Heart left ventricle (tissue), 16 donors: ENCODE data around the gene ATM. TPM values are rescaled to one million over a fixed set of nuclear protein-coding genes. Genes with fewer than 3 reads are reported as not detected.
"Not testable (repeated sequence)": the region's sequence is repeated elsewhere in the genome, so short reads cannot be mapped to it uniquely, and the experiment has no call there.

Experiments
- ATAC-seq, 4 donors: fragments of 200-7000 bp; cut with Tn5 transposase; one replicate each; pipeline ENCODE4 v1.9.1; 2020 to 2022; ENCODE audit warnings: moderate library complexity in 4 of 4, mild to moderate bottlenecking in 3 of 4, moderate number of reproducible peaks in 1 of 4
- DNase-seq, 5 donors: peaks; one replicate each; pipeline ENCODE4 v3.0.0-alpha.2; 2020
- H3K27ac ChIP-seq, 12 donors: fragments of 200-600 bp; sonication (generic) in 4 of 12; one replicate each; pipeline versions ENCODE4 v1.5.0 to v1.8.0; 2016 to 2022; ENCODE audit warnings: mild to moderate bottlenecking in 2 of 12
- H3K27me3 ChIP-seq, 9 donors: fragments of 200-600 bp; sonication (generic) in 2 of 9; one replicate each; pipeline versions ENCODE4 v1.5.1 to v1.8.0; 2016 to 2022; ENCODE audit warnings: mild to moderate bottlenecking in 3 of 9
- H3K36me3 ChIP-seq, 9 donors: fragments of 200-600 bp; sonication (generic) in 2 of 9; one replicate each; pipeline versions ENCODE4 v1.5.0 to v1.8.0; 2018 to 2022; ENCODE audit warnings: mild to moderate bottlenecking in 2 of 9
- H3K4me1 ChIP-seq, 12 donors: fragments of 200-600 bp; sonication (generic) in 4 of 12; one replicate each; pipeline versions ENCODE4 v1.5.0 to v1.8.0; 2016 to 2022; ENCODE audit warnings: mild to moderate bottlenecking in 3 of 12
- H3K4me3 ChIP-seq, 12 donors: fragments of 200-600 bp; sonication (generic) in 4 of 12; one replicate each; pipeline versions ENCODE4 v1.5.0 to v1.8.0; 2017 to 2022; ENCODE audit warnings: mild to moderate bottlenecking in 9 of 12, moderate library complexity in 4 of 12
- H3K9me3 ChIP-seq, 12 donors: fragments of 200-600 bp; sonication (generic) in 4 of 12; one replicate each; pipeline versions ENCODE4 v1.5.0 to v1.8.0; 2016 to 2022; ENCODE audit warnings: mild to moderate bottlenecking in 1 of 12
- POLR2A ChIP-seq, 2 donors: fragments of 450-650 bp; IDR thresholded peaks; one replicate each; pipeline ENCODE4 v1.6.1; 2017; ENCODE audit warnings: antibody characterized with exemption in 2 of 2, mild to moderate bottlenecking in 2 of 2, moderate library complexity in 2 of 2
- WGBS, 4 donors: extraction: QIAGEN DNeasy Blood & Tissue Kit in 2 of 4; methylation state at CpG; one replicate each; pipeline versions ENCODE4 v1.1.5 to v1.1.7; 2013 to 2018; 5-methylcytosine and 5-hydroxymethylcytosine counted together
- intact Hi-C, 10 donors: fragments of 100-400 bp; cut with DNase I; formaldehyde crosslinking; loops; one replicate each; pipeline versions ENCODE4 v1.11.1 to v1.14.2; 2022
- polyA plus RNA-seq, 2 donors: library from polyadenylated mRNA; stranded (reverse); fragments of 200-250 nt; gene quantifications; one replicate each; pipeline ENCODE4 v1.2.3, GENCODE V29; 2013
- total RNA-seq, 9 donors: library from RNA; depleted of rRNA in 2 of 9; stranded (reverse); fragments of >200 nt in 2 of 9; fragmentation: NEBNext Ultra II Directional in 3 of 9; extraction: Animal tissue kit (Norgen Biotek cat#: 25700) in 3 of 9; gene quantifications; one replicate each; pipeline versions ENCODE4 v1.1.0 to v1.2.4, GENCODE V29; 2016 to 2023
- TF ChIP-seq, protein P1 (sequence below), 12 donors: fragments of 200-600 bp; sonication (generic) in 4 of 12; IDR thresholded peaks; one replicate each; pipeline versions ENCODE4 v1.5.0 to v1.8.0; 2018 to 2022; ENCODE audit warnings: antibody characterized with exemption in 12 of 12, mild to moderate bottlenecking in 5 of 12
- donor health status: ischemic (EF 13 %, LVEDD 7.1; RV severe dilation, severe dysfunction).
- donor health status: healthy with polysubstance abuse.
- donor health status: DM: no; HTN: yes; CAD: no.
- donor health status: DM: no; HTN: no; CAD: no.
- donor health status: ischemic (EF 25% LVEDD 6.9; RV normal size, moderate dysfunction).
- donor health status: ischemic (EF 25% LVEDD 5.7; RV mildly dilated, moderate dysfunction).
- donor health status: healthy.
- donor health status: DM: yes; HTN: yes; CAD: no.
- donor health status: ischemic (EF 35%, LVEDD 5.7; RV mildly dilated, moderate dysfunction).
- donor health status: nonischemic (EF 11% LVEDD 7.7; RV severe dilation, severe dysfunction).
- donor health status: DM: yes; HTN: yes; CAD: no.
- donor health status: PGD.
- donor health status: ischemic (EF 29% LVEDD 5.4; RV normal size, mild dysfunction).
- donor health status: nonischemic (EF 23%, LVEDD 6.1; RV moderate dilation, normal function).

Gene ATM
- total and polyA plus RNA-seq, 11 donors = 14.0 to 50.8 (median 31.2) TPM

DNA sequence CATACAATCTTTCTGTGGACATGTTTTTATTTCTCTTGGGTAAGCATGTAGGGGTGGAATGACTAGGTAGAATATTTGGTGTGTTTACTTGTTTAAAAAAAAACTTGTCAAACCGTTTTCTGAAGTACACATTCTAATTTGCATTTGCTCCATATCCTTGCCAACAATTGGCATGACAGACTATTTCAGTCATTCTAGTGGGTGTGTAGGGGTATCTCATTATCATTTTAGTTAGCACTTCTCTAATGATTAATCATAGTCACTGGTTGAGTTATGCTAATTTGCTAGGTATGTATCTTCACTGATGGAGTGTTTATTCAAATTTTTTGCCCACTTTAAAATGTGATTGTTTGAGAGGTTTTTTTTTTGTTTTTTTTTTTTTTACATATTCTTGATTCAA is 180.2 kb downstream of the ATM start:
- Histone ChIP-seq H3K36me3 (peaks cover 0 to 3% (median 0%) of the 10 kb centered on the region in 9 donors), H3K4me1 (no peaks in the 10 kb centered on the region), H3K4me3 (no peak overlapping the region), H3K27ac (no peak overlapping the region), H3K27me3 (no peaks in the 10 kb centered on the region), H3K9me3 (no peaks in the 10 kb centered on the region)
- intact Hi-C loops = no loop called here
- 64 to 82% (median 69%) methylated on average over 1 of the region's 1 CpG for WGBS, 4 donors
- ATAC-seq (no peak), DNase-seq (no peak)
- TF ChIP-seq, protein P1, sequence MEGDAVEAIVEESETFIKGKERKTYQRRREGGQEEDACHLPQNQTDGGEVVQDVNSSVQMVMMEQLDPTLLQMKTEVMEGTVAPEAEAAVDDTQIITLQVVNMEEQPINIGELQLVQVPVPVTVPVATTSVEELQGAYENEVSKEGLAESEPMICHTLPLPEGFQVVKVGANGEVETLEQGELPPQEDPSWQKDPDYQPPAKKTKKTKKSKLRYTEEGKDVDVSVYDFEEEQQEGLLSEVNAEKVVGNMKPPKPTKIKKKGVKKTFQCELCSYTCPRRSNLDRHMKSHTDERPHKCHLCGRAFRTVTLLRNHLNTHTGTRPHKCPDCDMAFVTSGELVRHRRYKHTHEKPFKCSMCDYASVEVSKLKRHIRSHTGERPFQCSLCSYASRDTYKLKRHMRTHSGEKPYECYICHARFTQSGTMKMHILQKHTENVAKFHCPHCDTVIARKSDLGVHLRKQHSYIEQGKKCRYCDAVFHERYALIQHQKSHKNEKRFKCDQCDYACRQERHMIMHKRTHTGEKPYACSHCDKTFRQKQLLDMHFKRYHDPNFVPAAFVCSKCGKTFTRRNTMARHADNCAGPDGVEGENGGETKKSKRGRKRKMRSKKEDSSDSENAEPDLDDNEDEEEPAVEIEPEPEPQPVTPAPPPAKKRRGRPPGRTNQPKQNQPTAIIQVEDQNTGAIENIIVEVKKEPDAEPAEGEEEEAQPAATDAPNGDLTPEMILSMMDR (IDR thresholded peaks at IDR 0.05) = no peak
- no peak for TF ChIP-seq POLR2A (IDR thresholded peaks at IDR 0.05)

DNA sequence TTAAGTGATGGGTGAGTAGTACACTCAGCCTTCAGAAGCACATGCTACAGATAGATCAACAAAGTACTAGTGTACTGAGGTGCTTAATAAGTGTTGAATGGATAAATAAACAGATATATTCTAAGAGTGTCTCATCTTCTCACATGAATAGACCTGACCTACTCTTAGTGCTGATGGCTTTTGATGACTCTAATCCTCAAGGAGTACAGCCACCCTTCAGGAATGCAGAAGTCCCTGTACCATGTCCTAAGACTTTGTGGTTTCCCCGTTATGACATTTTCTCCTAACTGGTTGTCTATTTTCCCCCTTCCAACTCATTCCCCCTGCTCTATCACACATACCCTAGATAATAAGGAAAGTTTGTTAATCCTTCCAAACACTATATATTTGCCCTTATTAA is 182.8 kb downstream of the ATM start:
- intact Hi-C loops = no loop called here
- TF ChIP-seq POLR2A (IDR thresholded peaks at IDR 0.05) = no peak
- TF ChIP-seq, protein P1 (IDR thresholded peaks at IDR 0.05) = no peak
- H3K9me3 ChIP-seq = no peaks in the 10 kb centered on the region
- no peak overlapping the region for H3K4me3 ChIP-seq
- ATAC-seq (no peak), DNase-seq (no peak)
- WGBS, 4 donors = 81 to 94% (median 86%) methylated on average over 1 of the region's 1 CpG
- H3K36me3 ChIP-seq = peaks cover 0 to 3% (median 0%) of the 10 kb centered on the region in 9 donors
- no peaks in the 10 kb centered on the region for H3K27me3 ChIP-seq
- no peak overlapping the region for H3K27ac ChIP-seq
- no peaks in the 10 kb centered on the region for H3K4me1 ChIP-seq

DNA sequence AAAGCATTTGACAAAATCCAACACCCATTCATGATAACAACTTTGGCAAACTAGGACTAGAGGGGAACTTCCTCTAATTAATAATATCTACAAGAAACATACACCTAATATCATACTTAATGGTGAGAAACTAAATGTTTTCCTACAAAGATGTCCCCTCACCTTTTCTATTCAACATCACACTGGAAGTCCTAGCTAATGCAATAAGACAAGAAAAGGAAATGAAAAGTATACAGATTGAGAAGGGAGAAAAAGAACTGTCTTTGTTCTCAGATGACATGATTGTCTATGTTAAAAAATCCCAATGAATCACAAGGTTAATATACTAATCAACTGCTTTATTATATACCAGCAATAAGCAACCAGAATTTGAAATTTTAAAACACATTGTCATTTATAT is 192.1 kb downstream of the ATM start:
- Histone ChIP-seq H3K27me3 (no peaks in the 10 kb centered on the region), H3K27ac (no peak overlapping the region), H3K9me3 (peaks cover 0 to 18% (median 4%) of the 10 kb centered on the region in 12 donors), H3K36me3 (no peaks in the 10 kb centered on the region), H3K4me3 (no peak overlapping the region), H3K4me1 (no peaks in the 10 kb centered on the region)
- intact Hi-C loops = loop anchor here in 3 of 10 donors (5.0 kb wide), 2 partner anchors 232 to 237 kb away; no protein-coding TSS in a partner anchor
- ATAC-seq (no peak), DNase-seq (no peak)
- no peak for TF ChIP-seq POLR2A (IDR thresholded peaks at IDR 0.05)
- TF ChIP-seq, protein P1 (IDR thresholded peaks at IDR 0.05) = no peak

DNA sequence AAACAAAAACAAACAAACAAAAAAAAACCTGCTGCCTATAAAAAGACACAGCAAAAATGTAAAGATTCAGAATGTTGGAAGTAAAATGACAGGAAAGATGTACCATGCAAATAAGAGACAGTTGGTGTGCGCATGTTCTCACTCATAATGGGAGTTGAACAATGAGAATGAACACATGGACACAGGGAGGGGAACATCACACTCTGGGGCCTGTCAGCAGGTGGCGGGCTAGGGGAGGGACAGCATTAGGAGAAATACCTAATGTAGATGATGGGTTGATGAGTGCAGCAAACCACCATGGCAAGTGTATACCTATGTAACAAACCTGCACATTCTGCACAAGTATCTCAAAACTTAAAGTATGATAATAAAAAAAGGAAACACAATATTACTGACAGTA is 194.7 kb downstream of the ATM start:
- TF ChIP-seq, protein P1 (IDR thresholded peaks at IDR 0.05) = peak in 11 of 12 donors; percentile 9 to 46 (median 24)
- WGBS, 4 donors = 60 to 73% (median 69%) methylated on average over 2 of the region's 2 CpGs
- DNase-seq = peak in 1 of 5 donors; percentile 35
- not testable (repeated sequence) for H3K4me1 ChIP-seq, H3K4me3 ChIP-seq, ATAC-seq, H3K27me3 ChIP-seq, H3K36me3 ChIP-seq, H3K27ac ChIP-seq
- peaks cover 0 to 18% (median 4%) of the 10 kb centered on the region in 12 donors for H3K9me3 ChIP-seq
- intact Hi-C loops = loop anchor here in 4 of 10 donors (2.0 to 5.0 kb wide), 3 partner anchors 230 to 237 kb away; no protein-coding TSS in a partner anchor

Other genes with a start within 250 kb of the ATM start
- gene CUL5, start 214.2 kb upstream of the ATM start, total RNA-seq = 10 to 100 TPM; 22.0 to 46.0 (median 36.8) TPM
- 10 to 100 TPM in 1 of 2 donors, 1 to 10 TPM in 1; 6.0 to 12.1 TPM for gene CUL5, start 214.2 kb upstream of the ATM start, polyA plus RNA-seq
- 1,000 to 10,000 TPM in 1 of 9 donors, 100 to 1,000 TPM in 8; 206 to 1,337 (median 394) TPM for gene ACAT1, start 101.5 kb upstream of the ATM start, total RNA-seq
- 100 to 1,000 TPM; 166 to 360 TPM for gene ACAT1, start 101.5 kb upstream of the ATM start, polyA plus RNA-seq
- 10 to 100 TPM in 4 of 9 donors, 1 to 10 TPM in 5; 7.0 to 12.3 (median 8.9) TPM for gene NPAT, start 429 bp upstream of the ATM start, total RNA-seq
- gene NPAT, start 429 bp upstream of the ATM start, polyA plus RNA-seq = 1 to 10 TPM; 1.8 to 3.8 TPM
- 1 to 10 TPM in 3 of 9 donors, under 1 TPM in 3, not detected in 3; 0.33 to 1.9 (median 1.1) TPM for gene C11orf65, start 244.5 kb downstream of the ATM start, total RNA-seq
- under 1 TPM; 0.14 to 0.19 TPM for gene C11orf65, start 244.5 kb downstream of the ATM start, polyA plus RNA-seq